ENCODE results near the gene HAPLN2. TPM values are rescaled to one million over a fixed set of nuclear protein-coding genes. Genes with fewer than 3 reads are reported as not detected.
"Not testable (repeated sequence)": the region's sequence is repeated elsewhere in the genome, so short reads cannot be mapped to it uniquely, and the experiment has no call there.

The HAPLN2 gene
- total RNA-seq, 1 donor, result not detected

- no peak for DNase-seq (ENCODE audit: low read depth)
- TF ChIP-seq CTCF (IDR thresholded peaks at IDR 0.05; ENCODE audit: insufficient read depth, low read length), result peak; percentile 35
These were observed 16.6 kb upstream of the HAPLN2 start for GRCh38 chr1:156602557-156602993.

GRCh38 chr1:156607344-156607743 lies 11.9 kb upstream of the HAPLN2 start:
- DNase-seq (ENCODE audit: low read depth); H3K4me3 ChIP-seq (ENCODE audit: low read depth, low read length): not testable (repeated sequence)

More at GRCh38 chr1:156602557-156602993, 16.6 kb upstream of the HAPLN2 start:
- H3K4me3 ChIP-seq (ENCODE audit: low read depth, low read length), result no peak overlapping the region

GRCh38 chr1:156608036-156608674 lies 11.1 kb upstream of the HAPLN2 start:
- DNase-seq (ENCODE audit: low read depth), result peak; percentile 82
- TF ChIP-seq CTCF (IDR thresholded peaks at IDR 0.05; ENCODE audit: insufficient read depth, low read length), result peak; percentile 89
- H3K4me3 ChIP-seq (ENCODE audit: low read depth, low read length), result no peak overlapping the region

DNA sequence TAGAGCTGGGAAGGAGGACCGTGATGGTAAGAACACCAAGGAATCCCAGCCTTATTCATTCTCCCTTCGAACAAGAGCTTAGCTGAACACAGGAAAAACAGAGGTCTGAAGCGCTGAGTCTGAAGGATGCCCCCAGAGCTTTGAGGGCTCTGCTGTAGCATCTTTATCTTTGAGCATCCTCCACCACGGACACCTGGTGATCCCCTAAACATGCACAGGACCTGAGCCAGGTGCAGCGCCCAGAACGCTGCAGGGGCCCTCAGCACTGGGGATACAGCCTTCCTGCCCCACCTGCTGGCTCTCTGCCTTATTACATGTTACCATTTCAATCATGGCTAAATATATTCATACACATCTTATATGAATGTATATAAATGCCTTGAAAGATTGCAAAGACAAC lies 10.2 kb upstream of the HAPLN2 start:
- TF ChIP-seq CTCF (IDR thresholded peaks at IDR 0.05; ENCODE audit: insufficient read depth, low read length), result peak; percentile 37
- H3K4me3 ChIP-seq (ENCODE audit: low read depth, low read length), result no peak overlapping the region
- no peak for DNase-seq (ENCODE audit: low read depth)

DNA sequence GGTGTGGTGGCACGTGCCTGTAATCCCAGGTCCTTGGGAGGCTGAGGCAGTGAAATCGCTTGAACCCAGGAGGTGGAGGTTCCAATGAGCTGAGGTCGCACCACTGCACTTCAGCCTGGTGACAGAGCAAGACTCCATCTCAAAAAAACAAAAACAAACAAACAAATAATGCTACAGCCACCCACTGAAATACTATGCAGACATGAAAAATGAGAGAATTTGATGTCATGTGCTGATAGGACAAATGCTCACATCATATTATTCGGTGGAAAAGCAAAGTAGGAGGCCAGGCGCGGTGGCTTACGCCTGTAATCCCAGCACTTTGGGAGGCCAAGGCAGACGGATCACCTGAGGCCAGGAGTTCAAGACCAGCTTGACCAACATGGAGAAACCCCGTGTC lies 9.1 kb upstream of the HAPLN2 start:
- H3K4me3 ChIP-seq (ENCODE audit: low read depth, low read length); DNase-seq (ENCODE audit: low read depth): not testable (repeated sequence)

DNA sequence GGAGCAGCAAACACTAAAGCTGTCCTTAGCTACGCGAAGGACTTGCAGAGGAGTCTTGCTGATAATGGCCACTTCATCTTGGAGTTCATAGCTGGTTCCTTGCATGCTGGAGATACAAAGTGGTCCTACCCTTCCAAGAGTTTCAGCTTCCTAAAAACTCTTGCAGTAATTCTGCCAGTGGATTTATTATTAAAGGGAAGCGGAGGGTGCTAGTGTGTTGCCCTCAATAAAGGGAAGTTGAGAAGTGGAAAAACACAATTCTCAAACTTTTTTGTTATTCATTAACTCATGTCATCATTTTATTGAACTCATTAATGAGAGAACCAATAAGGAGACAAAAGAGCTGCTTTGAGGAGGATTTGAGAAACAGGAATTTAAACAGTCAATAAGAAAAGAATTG lies 6.5 kb upstream of the HAPLN2 start:
- DNase-seq (ENCODE audit: low read depth), result no peak
- H3K4me3 ChIP-seq (ENCODE audit: low read depth, low read length), result no peak overlapping the region
- TF ChIP-seq CTCF (IDR thresholded peaks at IDR 0.05; ENCODE audit: insufficient read depth, low read length), result no peak

DNA sequence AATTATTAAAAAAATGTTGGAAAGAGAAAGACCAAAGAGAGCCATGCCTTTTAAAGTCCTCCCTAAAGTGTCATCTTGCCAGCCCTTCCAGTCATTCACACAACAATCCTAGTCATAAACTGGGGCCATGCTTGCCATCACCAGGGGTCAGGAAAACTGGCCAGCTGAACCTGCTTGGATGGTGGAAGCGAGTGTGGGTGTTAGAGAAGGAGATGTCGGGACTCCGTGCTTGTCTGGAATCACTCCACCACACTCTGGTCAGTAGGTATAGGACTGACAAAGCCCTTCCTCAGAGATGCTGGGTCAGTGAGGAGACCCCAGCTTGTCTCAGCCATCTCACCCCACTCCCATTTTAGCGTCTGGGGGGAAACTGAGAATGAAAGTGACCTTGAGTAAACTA lies 3.3 kb upstream of the HAPLN2 start:
- no peak for DNase-seq (ENCODE audit: low read depth)
- H3K4me3 ChIP-seq (ENCODE audit: low read depth, low read length), result no peak overlapping the region
- TF ChIP-seq CTCF (IDR thresholded peaks at IDR 0.05; ENCODE audit: insufficient read depth, low read length), result no peak

DNA sequence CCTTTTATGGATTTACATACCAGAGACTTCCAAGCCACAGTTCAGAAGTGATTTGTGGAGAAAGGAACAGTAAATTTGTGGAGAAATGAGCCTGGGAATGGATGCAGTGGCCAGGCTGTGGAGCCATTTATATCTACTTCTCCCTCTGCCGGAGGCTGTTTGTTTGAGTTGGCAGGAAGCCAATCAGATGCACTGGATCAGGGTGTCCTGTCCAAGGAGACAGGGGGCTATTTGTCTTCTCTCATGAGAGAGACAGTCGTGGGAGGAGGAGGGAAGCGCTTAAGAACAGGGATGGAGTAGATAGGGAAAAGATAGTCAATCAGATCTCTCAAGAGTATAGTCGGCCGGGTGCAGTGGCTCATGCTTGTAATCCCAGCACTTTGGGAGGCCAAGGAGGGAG lies 2.8 kb upstream of the HAPLN2 start:
- DNase-seq (ENCODE audit: low read depth), result peak; percentile 44
- H3K4me3 ChIP-seq (ENCODE audit: low read depth, low read length), result no peak overlapping the region

More for the DNA sequence above, 2.8 kb upstream of the HAPLN2 start:
- TF ChIP-seq CTCF (IDR thresholded peaks at IDR 0.05; ENCODE audit: insufficient read depth, low read length), result peak; percentile 13

All from fibroblast of the aortic adventitia (primary cell).